Spleen (tissue), 11 donors: ENCODE data around the gene MMP20. TPM values are rescaled to one million over a fixed set of nuclear protein-coding genes. Genes with fewer than 3 reads are reported as not detected.

Source experiments
- DNase-seq: peaks from one replicate; pipeline ENCODE4 v3.0.0-alpha.2; 2020
- H3K27ac ChIP-seq, 8 donors: fragments of 200-600 bp; sonication (generic) in 7 of 8; 1 replicate in 4 of 8; 2 replicates in 4 of 8; pipeline versions ENCODE4 v1.5.0 to v1.8.0; 2016 to 2021; ENCODE audit warnings: inconsistent platforms in 4 of 8, mild to moderate bottlenecking in 4 of 8, moderate library complexity in 1 of 8
- H3K27me3 ChIP-seq, 7 donors: fragments of 200-600 bp; sonication (generic) in 6 of 7; replicated peaks in 1 of 7; 1 replicate in 4 of 7; 2 replicates in 3 of 7; pipeline versions ENCODE4 v1.5.0 to v1.8.0; 2016 to 2021; ENCODE audit warnings: inconsistent platforms in 3 of 7, mild to moderate bottlenecking in 1 of 7
- H3K36me3 ChIP-seq, 6 donors: fragments of 200-600 bp; sonication (generic) in 5 of 6; 1 replicate in 4 of 6; 2 replicates in 2 of 6; pipeline versions ENCODE4 v1.5.0 to v1.8.0; 2016 to 2021; ENCODE audit warnings: inconsistent platforms in 2 of 6
- H3K4me1 ChIP-seq, 6 donors: fragments of 200-600 bp; sonication (generic) in 5 of 6; 1 replicate in 3 of 6; 2 replicates in 3 of 6; pipeline versions ENCODE4 v1.5.0 to v1.8.0; 2016 to 2021; ENCODE audit warnings: inconsistent platforms in 3 of 6
- H3K4me3 ChIP-seq, 8 donors: fragments of 200-600 bp; sonication (generic) in 7 of 8; 1 replicate in 4 of 8; 2 replicates in 4 of 8; pipeline versions ENCODE4 v1.5.0 to v1.8.0; 2016 to 2021; ENCODE audit warnings: inconsistent platforms in 4 of 8, mild to moderate bottlenecking in 4 of 8, moderate library complexity in 2 of 8
- H3K9me3 ChIP-seq, 8 donors: fragments of 200-600 bp; sonication (generic) in 7 of 8; 1 replicate in 4 of 8; 2 replicates in 4 of 8; pipeline versions ENCODE4 v1.5.0 to v1.8.0; 2016 to 2021; ENCODE audit warnings: inconsistent platforms in 4 of 8
- CTCF ChIP-seq, 11 experiments: fragments of 200-600 bp in 7 of 11; fragments of 450-650 bp in 4 of 11; sonication (generic) in 4 of 11; IDR thresholded peaks in 8 of 11; conservative IDR thresholded peaks in 3 of 11; 1 replicate in 7 of 11; 2 replicates in 4 of 11; pipeline versions ENCODE4 v1.4.0 to v1.8.0; 2016 to 2021; ENCODE audit warnings: antibody characterized with exemption in 11 of 11, inconsistent platforms in 4 of 11, mild to moderate bottlenecking in 1 of 11
- POLR2A ChIP-seq, 3 donors: fragments of 450-650 bp; IDR thresholded peaks; one replicate each; pipeline ENCODE4 v1.5.1; 2017; ENCODE audit warnings: antibody characterized with exemption in 3 of 3, mild to moderate bottlenecking in 1 of 3
- POLR2AphosphoS5 ChIP-seq, 3 donors: sonication (generic); formaldehyde crosslinking; IDR thresholded peaks; one replicate each; pipeline ENCODE4 v1.5.1; 2017; ENCODE audit warnings: antibody characterized with exemption in 3 of 3
- WGBS, 5 donors: extraction: QIAGEN DNeasy Blood & Tissue Kit in 3 of 5; methylation state at CpG; one replicate each; pipeline versions ENCODE4 v1.1.5 to v1.1.7; 2013 to 2018; 5-methylcytosine and 5-hydroxymethylcytosine counted together
- intact Hi-C: fragments of 100-400 bp; cut with DNase I; formaldehyde crosslinking; loops from one replicate; pipeline ENCODE4 v1.15.0; 2023; ENCODE audit warnings: low total_unique reads
- polyA plus RNA-seq, 3 donors: library from polyadenylated mRNA; stranded (reverse); fragments of 200-250 nt; gene quantifications; one replicate each; pipeline ENCODE4 v1.2.1, GENCODE V29; 2013
- total RNA-seq, 7 donors: library from RNA; depleted of rRNA in 3 of 7; stranded (reverse); fragments of >200 nt in 3 of 7; fragmentation: NEBNext Ultra II Directional in 4 of 7; extraction: Animal tissue kit (Norgen Biotek cat#: 25700) in 4 of 7; gene quantifications; one replicate each; pipeline versions ENCODE4 v1.1.0 to v1.2.1, GENCODE V29; 2016 to 2021
- donor health status: healthy with polysubstance abuse.
- donor health status: DM: no; HTN: no; CAD: no; lungs with moderate emphysema.
- donor health status: DM: no; HTN: no; CAD: no.
- donor health status: Bipolar disorder and iron deficiency.
- donor health status: healthy.
- donor health status: DM: no; HTN: no; CAD: no.
- donor health status: DM: yes; HTN: yes; CAD: no.

MMP20 gene
- total and polyA plus RNA-seq, 10 donors = 0.11 TPM; not detected in 9

GRCh38 chr11:102603576-102603975, 21.6 kb downstream of the MMP20 start:
- DNase-seq = no peak
- intact Hi-C loops = no loop called here
- 49 to 84% (median 55%) methylated on average over 5 of the region's 5 CpGs for WGBS, 5 donors
- Histone ChIP-seq H3K36me3 (no peaks in the 10 kb centered on the region), H3K27ac (no peak overlapping the region), H3K9me3 (no peaks in the 10 kb centered on the region), H3K4me1 (no peaks in the 10 kb centered on the region), H3K27me3 (no peaks in the 10 kb centered on the region), H3K4me3 (no peak overlapping the region)
- no peak for TF ChIP-seq CTCF (IDR thresholded peaks at IDR 0.05 in 8 of 11, conservative IDR thresholded peaks at IDR 0.05 in 3 of 11)
- TF ChIP-seq POLR2A (IDR thresholded peaks at IDR 0.05) = no peak
- TF ChIP-seq POLR2AphosphoS5 (IDR thresholded peaks at IDR 0.05) = no peak

- WGBS, 5 donors = 75 to 86% (median 78%) methylated on average over 5 of the region's 5 CpGs
- no peak for DNase-seq
- Histone ChIP-seq H3K27ac (no peak overlapping the region), H3K4me1 (no peaks in the 10 kb centered on the region), H3K9me3 (no peaks in the 10 kb centered on the region), H3K36me3 (no peaks in the 10 kb centered on the region), H3K4me3 (no peak overlapping the region), H3K27me3 (no peaks in the 10 kb centered on the region)
- intact Hi-C loops = no loop called here
- TF ChIP-seq CTCF (IDR thresholded peaks at IDR 0.05 in 8 of 11, conservative IDR thresholded peaks at IDR 0.05 in 3 of 11) (no peak), POLR2A (IDR thresholded peaks at IDR 0.05) (no peak), POLR2AphosphoS5 (IDR thresholded peaks at IDR 0.05) (no peak)
Observed at GRCh38 chr11:102603091-102603490, 22.0 kb downstream of the MMP20 start.

GRCh38 chr11:102600666-102601065, 24.5 kb downstream of the MMP20 start:
- DNase-seq = no peak
- no peak overlapping the region for H3K4me3 ChIP-seq
- H3K4me1 ChIP-seq = no peaks in the 10 kb centered on the region
- intact Hi-C loops = no loop called here
- H3K36me3 ChIP-seq = no peaks in the 10 kb centered on the region
- 92 to 98% (median 92%) methylated on average over 3 of the region's 3 CpGs for WGBS, 5 donors
- H3K27me3 ChIP-seq = no peaks in the 10 kb centered on the region
- no peaks in the 10 kb centered on the region for H3K9me3 ChIP-seq
- H3K27ac ChIP-seq = no peak overlapping the region
- TF ChIP-seq CTCF (IDR thresholded peaks at IDR 0.05 in 8 of 11, conservative IDR thresholded peaks at IDR 0.05 in 3 of 11) (no peak), POLR2A (IDR thresholded peaks at IDR 0.05) (no peak), POLR2AphosphoS5 (IDR thresholded peaks at IDR 0.05) (no peak)

GRCh38 chr11:102599642-102600261, 25.4 kb downstream of the MMP20 start:
- no peak for TF ChIP-seq CTCF (IDR thresholded peaks at IDR 0.05 in 8 of 11, conservative IDR thresholded peaks at IDR 0.05 in 3 of 11)
- TF ChIP-seq POLR2A (IDR thresholded peaks at IDR 0.05) = no peak
- no peak for TF ChIP-seq POLR2AphosphoS5 (IDR thresholded peaks at IDR 0.05)
- DNase-seq = no peak
- H3K4me3 ChIP-seq = no peak overlapping the region
- no peaks in the 10 kb centered on the region for H3K4me1 ChIP-seq
- 70 to 82% (median 75%) methylated on average over 3 of the region's 3 CpGs for WGBS, 5 donors
- no peak overlapping the region for H3K27ac ChIP-seq
- no peaks in the 10 kb centered on the region for H3K9me3 ChIP-seq
- no peaks in the 10 kb centered on the region for H3K36me3 ChIP-seq
- intact Hi-C loops = no loop called here
- no peaks in the 10 kb centered on the region for H3K27me3 ChIP-seq
